ENCODE results near the gene F12.
A peak's percentile ranks its signal among the peaks of the same experiment; 100 is the strongest.

The F12 gene

DNA sequence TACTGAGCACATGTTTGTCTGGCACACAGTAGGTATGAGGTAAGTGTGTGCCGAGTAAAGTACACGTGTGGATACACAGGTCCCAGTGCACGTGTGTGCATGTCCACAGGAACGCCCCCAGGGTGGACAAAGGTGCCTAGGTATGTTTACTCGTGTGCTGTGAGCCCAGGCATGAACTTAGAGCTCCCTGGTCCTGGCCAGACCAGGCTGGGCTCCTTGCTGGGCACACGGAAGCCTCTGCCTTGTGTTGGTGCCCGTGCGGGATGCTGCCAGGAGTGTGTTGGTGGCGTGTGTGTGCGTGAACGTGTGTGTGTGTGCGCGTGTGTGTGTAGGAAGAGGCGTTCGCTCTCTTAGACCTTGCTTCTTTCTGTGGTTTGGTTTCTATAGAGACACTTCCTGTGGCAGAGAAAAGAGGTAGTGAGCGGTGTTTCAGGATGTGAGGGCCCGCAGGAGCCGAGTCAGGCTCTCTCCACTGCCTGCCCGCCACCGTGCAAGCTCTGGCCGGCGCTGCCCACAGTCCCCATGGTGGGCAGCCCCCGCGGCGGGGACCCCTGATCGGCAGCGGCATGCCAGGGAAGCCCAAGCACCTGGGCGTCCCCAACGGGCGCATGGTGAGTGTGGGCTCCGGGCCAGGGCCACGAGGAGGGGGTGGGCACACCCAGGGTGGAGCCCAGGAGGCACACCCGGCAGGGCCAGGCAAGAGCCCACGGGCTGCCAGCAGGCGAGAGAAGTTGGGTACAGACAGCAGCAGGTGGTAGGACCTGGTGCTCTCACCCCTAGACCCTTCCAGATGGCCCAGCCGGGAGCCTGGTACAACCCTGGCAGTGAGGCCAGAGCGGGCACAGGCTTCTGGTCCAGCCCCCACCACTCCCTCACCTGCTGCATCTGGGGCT is 51.7 kb downstream of the F12 start, which contains the start of gene RGS14:
RGS14 (plus strand) TSS at position 466 of the 893 bp plus-strand sequence; CDS start at position 567, 101 bp downstream.
- POLR2A ChIA-PET: no interaction called here
- H3K4me1 ChIP-seq (ENCODE audit: control insufficient read depth, insufficient read depth, low read length): 0 out of 2 replicates have a peak, but pooled peaks cover under 1% of the 10 kb centered on the region

DNA sequence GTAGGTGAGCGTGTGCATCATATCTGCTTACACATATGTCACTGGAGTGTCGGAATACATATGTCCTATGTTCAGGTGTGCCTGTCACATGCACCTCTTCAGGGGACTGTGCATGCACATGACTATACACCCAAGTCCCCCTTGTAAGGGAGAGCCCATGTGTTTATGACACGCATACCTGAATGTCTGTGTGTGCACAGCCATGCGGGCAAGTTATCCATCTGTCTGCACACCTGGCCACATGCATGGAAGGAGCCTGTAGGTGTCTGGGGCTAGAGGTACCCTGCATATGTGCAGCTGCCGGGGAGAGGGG is 52.3 kb downstream of the F12 start:
- Histone ChIP-seq H3K4me3 (ENCODE audit: low read depth, low read length) (no peak overlapping the region), H3K4me1 (ENCODE audit: control insufficient read depth, insufficient read depth, low read length) (no peaks in the 10 kb centered on the region), H3K36me3 (ENCODE audit: control insufficient read depth in 2 of 2, insufficient read depth in 1 of 2, low read length in 2 of 2) (no peaks in the 10 kb centered on the region), H3K27ac (ENCODE audit: extremely low read depth, low read depth, low read length) (no peak overlapping the region), H3K9me3 (ENCODE audit: control insufficient read depth, insufficient read depth, low read depth, low read length) (no peaks in the 10 kb centered on the region)
- ChIA-PET CTCF (no interaction called here), POLR2A (no interaction called here)
- TF ChIP-seq ZNF214 (tag by site-specific recombination; IDR thresholded peaks at IDR 0.05; ENCODE audit: borderline replicate concordance) (no peak), ZNF585B (tag by site-specific recombination; IDR thresholded peaks at IDR 0.05) (no peak), ZNF624 (tag by site-specific recombination; IDR thresholded peaks at IDR 0.05) (no peak), ZNF473 (tag by site-specific recombination; IDR thresholded peaks at IDR 0.05) (no peak)
- TF ChIP-seq, protein P1, sequence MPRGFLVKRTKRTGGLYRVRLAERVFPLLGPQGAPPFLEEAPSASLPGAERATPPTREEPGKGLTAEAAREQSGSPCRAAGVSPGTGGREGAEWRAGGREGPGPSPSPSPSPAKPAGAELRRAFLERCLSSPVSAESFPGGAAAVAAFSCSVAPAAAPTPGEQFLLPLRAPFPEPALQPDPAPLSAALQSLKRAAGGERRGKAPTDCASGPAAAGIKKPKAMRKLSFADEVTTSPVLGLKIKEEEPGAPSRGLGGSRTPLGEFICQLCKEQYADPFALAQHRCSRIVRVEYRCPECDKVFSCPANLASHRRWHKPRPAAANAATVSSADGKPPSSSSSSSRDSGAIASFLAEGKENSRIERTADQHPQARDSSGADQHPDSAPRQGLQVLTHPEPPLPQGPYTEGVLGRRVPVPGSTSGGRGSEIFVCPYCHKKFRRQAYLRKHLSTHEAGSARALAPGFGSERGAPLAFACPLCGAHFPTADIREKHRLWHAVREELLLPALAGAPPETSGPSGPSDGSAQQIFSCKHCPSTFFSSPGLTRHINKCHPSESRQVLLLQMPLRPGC (tag by site-specific recombination; IDR thresholded peaks at IDR 0.05): no peak

More for the DNA sequence above, 51.7 kb downstream of the F12 start, which contains the start of gene RGS14:
- Histone ChIP-seq H3K4me3 (ENCODE audit: low read depth, low read length) (no peak within 1 kb of the TSS), H3K27ac (ENCODE audit: extremely low read depth, low read depth, low read length) (no peak within 1 kb of the TSS), H3K36me3 (ENCODE audit: control insufficient read depth in 2 of 2, insufficient read depth in 1 of 2, low read length in 2 of 2) (no peaks in the 10 kb centered on the region), H3K9me3 (ENCODE audit: control insufficient read depth, insufficient read depth, low read depth, low read length) (no peaks in the 10 kb centered on the region)
- CTCF ChIA-PET: interaction anchor here (0.5 to 1.4 kb wide), 2 partner anchors 9 kb away, joined by 3 to 4 read pairs; no protein-coding TSS in a partner anchor
- no peak for TF ChIP-seq ZNF324 (tag by site-specific recombination; IDR thresholded peaks at IDR 0.05)
- peak; percentile 99 for TF ChIP-seq KLF1 (tag by site-specific recombination; IDR thresholded peaks at IDR 0.05)
- no peak for TF ChIP-seq ZNF311 (tag by site-specific recombination; IDR thresholded peaks at IDR 0.05; ENCODE audit: borderline replicate concordance)
- TF ChIP-seq, protein P2, sequence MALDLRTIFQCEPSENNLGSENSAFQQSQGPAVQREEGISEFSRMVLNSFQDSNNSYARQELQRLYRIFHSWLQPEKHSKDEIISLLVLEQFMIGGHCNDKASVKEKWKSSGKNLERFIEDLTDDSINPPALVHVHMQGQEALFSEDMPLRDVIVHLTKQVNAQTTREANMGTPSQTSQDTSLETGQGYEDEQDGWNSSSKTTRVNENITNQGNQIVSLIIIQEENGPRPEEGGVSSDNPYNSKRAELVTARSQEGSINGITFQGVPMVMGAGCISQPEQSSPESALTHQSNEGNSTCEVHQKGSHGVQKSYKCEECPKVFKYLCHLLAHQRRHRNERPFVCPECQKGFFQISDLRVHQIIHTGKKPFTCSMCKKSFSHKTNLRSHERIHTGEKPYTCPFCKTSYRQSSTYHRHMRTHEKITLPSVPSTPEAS (tag by site-specific recombination; IDR thresholded peaks at IDR 0.05): peak; percentile 48
- TF ChIP-seq GLI2 (tag by site-specific recombination; IDR thresholded peaks at IDR 0.05; ENCODE audit: borderline replicate concordance, low read depth): no peak
- TF ChIP-seq ZNF292 (tag by site-specific recombination; IDR thresholded peaks at IDR 0.05; ENCODE audit: borderline replicate concordance, low read depth): no peak
- no peak for TF ChIP-seq MYNN (tag by site-specific recombination; IDR thresholded peaks at IDR 0.05; ENCODE audit: borderline replicate concordance)
- 0 out of 2 replicates have a peak, but pooled peaks have one; percentile 14 for TF ChIP-seq ZNF335 (tag by site-specific recombination; conservative IDR thresholded peaks at IDR 0.05)
- TF ChIP-seq ZFHX2 (tag by site-specific recombination; conservative IDR thresholded peaks at IDR 0.05): 0 out of 2 replicates have a peak, but pooled peaks have one; percentile 30
- TF ChIP-seq ZBTB17 (tag by site-specific recombination; IDR thresholded peaks at IDR 0.05): no peak
- no peak for TF ChIP-seq KLF9 (tag by site-specific recombination; IDR thresholded peaks at IDR 0.05; ENCODE audit: low read depth)
- TF ChIP-seq MEIS1 (CRISPR knock-in tag; IDR thresholded peaks at IDR 0.05; ENCODE audit: borderline replicate concordance): no peak
- no peak for TF ChIP-seq ZNF548 (tag by site-specific recombination; IDR thresholded peaks at IDR 0.05)
- TF ChIP-seq ZNF677 (tag by site-specific recombination; IDR thresholded peaks at IDR 0.05): no peak
- TF ChIP-seq, protein P3, sequence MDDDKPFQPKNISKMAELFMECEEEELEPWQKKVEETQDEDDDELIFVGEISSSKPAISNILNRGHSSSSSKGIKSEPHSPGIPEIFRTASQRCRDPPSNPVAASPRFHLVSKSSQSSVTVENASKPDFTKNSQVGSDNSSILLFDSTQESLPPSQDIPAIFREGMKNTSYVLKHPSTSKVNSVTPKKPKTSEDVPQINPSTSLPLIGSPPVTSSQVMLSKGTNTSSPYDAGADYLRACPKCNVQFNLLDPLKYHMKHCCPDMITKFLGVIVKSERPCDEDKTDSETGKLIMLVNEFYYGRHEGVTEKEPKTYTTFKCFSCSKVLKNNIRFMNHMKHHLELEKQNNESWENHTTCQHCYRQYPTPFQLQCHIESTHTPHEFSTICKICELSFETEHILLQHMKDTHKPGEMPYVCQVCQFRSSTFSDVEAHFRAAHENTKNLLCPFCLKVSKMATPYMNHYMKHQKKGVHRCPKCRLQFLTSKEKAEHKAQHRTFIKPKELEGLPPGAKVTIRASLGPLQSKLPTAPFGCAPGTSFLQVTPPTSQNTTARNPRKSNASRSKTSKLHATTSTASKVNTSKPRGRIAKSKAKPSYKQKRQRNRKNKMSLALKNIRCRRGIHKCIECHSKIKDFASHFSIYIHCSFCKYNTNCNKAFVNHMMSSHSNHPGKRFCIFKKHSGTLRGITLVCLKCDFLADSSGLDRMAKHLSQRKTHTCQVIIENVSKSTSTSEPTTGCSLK (tag by site-specific recombination; IDR thresholded peaks at IDR 0.05): no peak
- no peak for TF ChIP-seq ZNF19 (tag by site-specific recombination; IDR thresholded peaks at IDR 0.05; ENCODE audit: low read depth)

Measured in HEK293 (cell line).